ENCODE data around the gene AP3D1. TPM values are rescaled to one million over a fixed set of nuclear protein-coding genes. Genes with fewer than 3 reads are reported as not detected.

AP3D1 gene
- total and polyA plus RNA-seq, 7 donors, result 43.1 to 127 (median 55.7) TPM

Other genes starting within 250 kb of the AP3D1 start
- gene ADAT3, start 246.2 kb downstream of the AP3D1 start, total RNA-seq, result 1 to 10 TPM in 2 of 4 donors, under 1 TPM in 2; 0.33 to 6.2 (median 1.5) TPM
- 10 to 100 TPM in 2 of 3 donors, 1 to 10 TPM in 1; 6.6 to 17.4 (median 13.2) TPM for gene ADAT3, start 246.2 kb downstream of the AP3D1 start, polyA plus RNA-seq
- gene SCAMP4, start 246.2 kb downstream of the AP3D1 start, total RNA-seq, result 10 to 100 TPM; 25.8 to 47.0 (median 31.0) TPM
- 10 to 100 TPM; 14.4 to 55.4 (median 16.6) TPM for gene SCAMP4, start 246.2 kb downstream of the AP3D1 start, polyA plus RNA-seq
- gene CSNK1G2, start 210.4 kb downstream of the AP3D1 start, total RNA-seq, result 10 to 100 TPM; 26.8 to 49.9 (median 40.1) TPM
- 10 to 100 TPM; 24.6 to 91.1 (median 31.7) TPM for gene CSNK1G2, start 210.4 kb downstream of the AP3D1 start, polyA plus RNA-seq
- 10 to 100 TPM; 43.8 to 82.8 (median 50.3) TPM for gene BTBD2, start 135.9 kb downstream of the AP3D1 start, total RNA-seq
- 10 to 100 TPM; 31.9 to 58.7 (median 46.2) TPM for gene BTBD2, start 135.9 kb downstream of the AP3D1 start, polyA plus RNA-seq
- 100 to 1,000 TPM in 3 of 4 donors, 10 to 100 TPM in 1; 83.1 to 124 (median 107) TPM for gene MKNK2, start 100.3 kb downstream of the AP3D1 start, total RNA-seq
- gene MKNK2, start 100.3 kb downstream of the AP3D1 start, polyA plus RNA-seq, result 100 to 1,000 TPM; 121 to 157 (median 129) TPM
- 10 to 100 TPM; 25.7 to 65.4 (median 32.0) TPM for gene MOB3A, start 55.2 kb downstream of the AP3D1 start, total RNA-seq
- gene MOB3A, start 55.2 kb downstream of the AP3D1 start, polyA plus RNA-seq, result 10 to 100 TPM; 14.4 to 36.1 (median 14.6) TPM
- gene IZUMO4, start 54.7 kb downstream of the AP3D1 start, total RNA-seq, result 1 to 10 TPM; 2.3 to 6.0 (median 4.6) TPM
- gene IZUMO4, start 54.7 kb downstream of the AP3D1 start, polyA plus RNA-seq, result 1 to 10 TPM; 2.4 to 8.5 (median 3.5) TPM
- 1 to 10 TPM; 4.6 to 8.0 (median 6.3) TPM for gene DOT1L, start 12.4 kb upstream of the AP3D1 start, total RNA-seq
- gene DOT1L, start 12.4 kb upstream of the AP3D1 start, polyA plus RNA-seq, result 10 to 100 TPM in 2 of 3 donors, 1 to 10 TPM in 1; 6.9 to 26.0 (median 12.6) TPM
- 10 to 100 TPM; 40.7 to 57.3 (median 42.8) TPM for gene PLEKHJ1, start 84.8 kb upstream of the AP3D1 start, total RNA-seq
- 100 to 1,000 TPM; 228 to 255 (median 247) TPM for gene PLEKHJ1, start 84.8 kb upstream of the AP3D1 start, polyA plus RNA-seq
- 10 to 100 TPM; 17.5 to 59.8 (median 24.4) TPM for gene SF3A2, start 85.3 kb upstream of the AP3D1 start, total RNA-seq
- gene SF3A2, start 85.3 kb upstream of the AP3D1 start, polyA plus RNA-seq, result 10 to 100 TPM; 16.9 to 61.3 (median 26.4) TPM
- gene AMH, start 97.8 kb upstream of the AP3D1 start, total RNA-seq, result 1 to 10 TPM in 2 of 4 donors, under 1 TPM in 1, not detected in 1; 0.99 to 1.9 (median 1.8) TPM
- 1 to 10 TPM in 1 of 3 donors, under 1 TPM in 1, not detected in 1; 0.69 to 3.3 TPM for gene AMH, start 97.8 kb upstream of the AP3D1 start, polyA plus RNA-seq
- under 1 TPM in 1 of 4 donors, not detected in 3; 0.36 TPM for gene JSRP1, start 104.9 kb upstream of the AP3D1 start, total RNA-seq
- 1 to 10 TPM in 2 of 3 donors, not detected in 1; 1.0 to 1.6 TPM for gene JSRP1, start 104.9 kb upstream of the AP3D1 start, polyA plus RNA-seq
- gene PEAK3, start 130.6 kb upstream of the AP3D1 start, total RNA-seq, result under 1 TPM; 0.41 to 0.82 (median 0.63) TPM
- under 1 TPM; under 0.01 to 0.74 (median 0.46) TPM for gene PEAK3, start 130.6 kb upstream of the AP3D1 start, polyA plus RNA-seq
- gene LINGO3, start 156.6 kb upstream of the AP3D1 start, total RNA-seq, result under 1 TPM in 1 of 4 donors, not detected in 3; 0.14 TPM
- gene LINGO3, start 156.6 kb upstream of the AP3D1 start, polyA plus RNA-seq, result under 1 TPM in 1 of 3 donors, not detected in 2; 0.70 TPM
- 100 to 1,000 TPM in 2 of 4 donors, 10 to 100 TPM in 2; 51.5 to 139 (median 100) TPM for gene LSM7, start 177.0 kb upstream of the AP3D1 start, total RNA-seq
- 100 to 1,000 TPM; 234 to 427 (median 235) TPM for gene LSM7, start 177.0 kb upstream of the AP3D1 start, polyA plus RNA-seq
- gene SPPL2B, start 177.1 kb upstream of the AP3D1 start, total RNA-seq, result 10 to 100 TPM; 14.6 to 47.4 (median 24.0) TPM
- gene SPPL2B, start 177.1 kb upstream of the AP3D1 start, polyA plus RNA-seq, result 100 to 1,000 TPM in 1 of 3 donors, 10 to 100 TPM in 1, 1 to 10 TPM in 1; 6.0 to 145 (median 12.0) TPM
- gene TMPRSS9, start 208.7 kb upstream of the AP3D1 start, total RNA-seq, result under 1 TPM in 3 of 4 donors, not detected in 1; 0.16 to 0.68 (median 0.28) TPM
- gene TMPRSS9, start 208.7 kb upstream of the AP3D1 start, polyA plus RNA-seq, result under 1 TPM in 1 of 3 donors, not detected in 2; 0.26 TPM